GM19395 (cell line): ENCODE data around the gene PRRT1B.
A peak's percentile ranks its signal among the peaks of the same experiment; 100 is the strongest.

ENCODE experiments used
- ATAC-seq: cut with Tn5 transposase; IDR thresholded peaks from one replicate; pipeline ENCODE4 v1.9.1; 2021; ENCODE audit warnings: mild to moderate bottlenecking, moderate library complexity; ENCODE audit not compliant: unreplicated experiment

The PRRT1B gene

GRCh38 chr9:131522257-131523085, 22.9 kb upstream of the PRRT1B start:
- no peak for ATAC-seq

- no peak for ATAC-seq
Observed at GRCh38 chr9:131523086-131523388, 22.3 kb upstream of the PRRT1B start.

GRCh38 chr9:131523451-131524435, 21.6 kb upstream of the PRRT1B start:
- ATAC-seq, result no peak

GRCh38 chr9:131524665-131525315, 20.5 kb upstream of the PRRT1B start:
- ATAC-seq, result no peak

- ATAC-seq, result no peak
Observed at GRCh38 chr9:131525643-131526565, 19.4 kb upstream of the PRRT1B start.

- no peak for ATAC-seq
Observed at GRCh38 chr9:131528186-131528585, 17.1 kb upstream of the PRRT1B start.

- no peak for ATAC-seq
Observed at GRCh38 chr9:131528886-131529505, 16.3 kb upstream of the PRRT1B start.

- no peak for ATAC-seq
Observed at GRCh38 chr9:131529597-131530545, 15.5 kb upstream of the PRRT1B start.

- ATAC-seq, result peak; percentile 31
Observed at GRCh38 chr9:131530546-131530919, 14.8 kb upstream of the PRRT1B start.

GRCh38 chr9:131530920-131531832, 14.1 kb upstream of the PRRT1B start, which contains the start of gene UCK1:
TSS of gene UCK1 (minus strand) at chr9:131531263. CDS start at chr9:131531174, 89 bp downstream.
- ATAC-seq, result peak; percentile 81

GRCh38 chr9:131534721-131535237, 10.5 kb upstream of the PRRT1B start:
- ATAC-seq, result no peak

GRCh38 chr9:131537946-131538345, 7.4 kb upstream of the PRRT1B start:
- no peak for ATAC-seq

GRCh38 chr9:131539223-131539923, 6.0 kb upstream of the PRRT1B start:
- no peak for ATAC-seq

GRCh38 chr9:131543141-131543540, 2.2 kb upstream of the PRRT1B start:
- ATAC-seq, result no peak

- no peak for ATAC-seq
Observed at GRCh38 chr9:131545786-131546335, 538 bp downstream of the PRRT1B start.

- ATAC-seq, result no peak
Observed at GRCh38 chr9:131546336-131547084, 1.2 kb downstream of the PRRT1B start.
